Lower leg skin (tissue), 3 donors: ENCODE measurements around the gene GORASP1.

ENCODE experiments used
- POLR2A ChIP-seq, 2 donors: fragments of 450-650 bp; IDR thresholded peaks; one replicate each; pipeline ENCODE4 v1.6.1; 2016 to 2017; ENCODE audit warnings: antibody characterized with exemption in 2 of 2, mild to moderate bottlenecking in 1 of 2, moderate library complexity in 1 of 2
- TF ChIP-seq, protein P1 (sequence below), 3 donors: fragments of 450-650 bp; IDR thresholded peaks; one replicate each; pipeline ENCODE4 v1.5.1; 2016; ENCODE audit warnings: antibody characterized with exemption in 3 of 3, mild to moderate bottlenecking in 3 of 3, moderate library complexity in 2 of 3

DNA sequence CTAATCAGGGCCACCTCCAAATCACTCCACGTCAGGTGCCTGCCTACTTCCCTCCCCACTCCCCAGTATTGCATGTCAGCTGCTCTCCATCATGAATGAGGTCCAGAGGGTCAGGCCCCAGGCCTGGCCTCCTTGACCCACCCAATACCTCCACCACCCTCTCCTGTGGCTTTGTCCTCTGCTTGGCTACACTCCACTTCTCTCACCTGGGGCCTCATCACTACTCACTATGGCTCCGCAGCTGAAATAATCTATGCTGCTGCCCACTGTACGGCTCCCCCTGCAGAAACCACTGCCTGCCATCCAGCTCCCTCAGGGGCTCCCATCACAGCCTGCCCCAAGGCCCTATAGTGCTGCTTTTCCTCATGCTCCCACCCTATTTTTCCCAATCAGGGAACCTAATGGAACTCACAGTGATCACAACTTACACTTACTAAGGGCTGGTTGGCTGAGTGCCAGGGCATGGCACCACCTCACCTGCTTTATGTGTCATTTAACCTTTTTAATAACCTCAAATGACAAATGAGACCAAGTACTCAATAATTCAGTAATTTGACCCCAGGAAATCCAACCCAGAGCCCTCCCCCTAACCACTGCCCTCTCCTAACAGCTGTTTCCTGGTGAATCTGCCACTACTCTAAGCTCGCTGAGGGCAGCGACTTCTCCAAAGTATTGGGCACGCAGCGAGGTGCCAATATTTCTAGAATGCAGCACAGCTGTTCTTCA lies 2.3 kb downstream of the GORASP1 start:
- TF ChIP-seq, protein P1, sequence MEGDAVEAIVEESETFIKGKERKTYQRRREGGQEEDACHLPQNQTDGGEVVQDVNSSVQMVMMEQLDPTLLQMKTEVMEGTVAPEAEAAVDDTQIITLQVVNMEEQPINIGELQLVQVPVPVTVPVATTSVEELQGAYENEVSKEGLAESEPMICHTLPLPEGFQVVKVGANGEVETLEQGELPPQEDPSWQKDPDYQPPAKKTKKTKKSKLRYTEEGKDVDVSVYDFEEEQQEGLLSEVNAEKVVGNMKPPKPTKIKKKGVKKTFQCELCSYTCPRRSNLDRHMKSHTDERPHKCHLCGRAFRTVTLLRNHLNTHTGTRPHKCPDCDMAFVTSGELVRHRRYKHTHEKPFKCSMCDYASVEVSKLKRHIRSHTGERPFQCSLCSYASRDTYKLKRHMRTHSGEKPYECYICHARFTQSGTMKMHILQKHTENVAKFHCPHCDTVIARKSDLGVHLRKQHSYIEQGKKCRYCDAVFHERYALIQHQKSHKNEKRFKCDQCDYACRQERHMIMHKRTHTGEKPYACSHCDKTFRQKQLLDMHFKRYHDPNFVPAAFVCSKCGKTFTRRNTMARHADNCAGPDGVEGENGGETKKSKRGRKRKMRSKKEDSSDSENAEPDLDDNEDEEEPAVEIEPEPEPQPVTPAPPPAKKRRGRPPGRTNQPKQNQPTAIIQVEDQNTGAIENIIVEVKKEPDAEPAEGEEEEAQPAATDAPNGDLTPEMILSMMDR (IDR thresholded peaks at IDR 0.05), result no peak
- no peak for TF ChIP-seq POLR2A (IDR thresholded peaks at IDR 0.05)
